Heart right ventricle (tissue), 16 donors: Measurements from ENCODE around the gene BCAS4. TPM values are rescaled to one million over a fixed set of nuclear protein-coding genes. Genes with fewer than 3 reads are reported as not detected.
A peak's percentile ranks its signal among the peaks of the same experiment; 100 is the strongest.

Experiments
- ATAC-seq, 8 donors: fragments of 200-7000 bp; cut with Tn5 transposase; one replicate each; pipeline ENCODE4 v1.9.1; 2020; ENCODE audit warnings: mild to moderate bottlenecking in 8 of 8, moderate library complexity in 8 of 8, moderate number of reproducible peaks in 1 of 8
- DNase-seq, 2 donors: peaks; one replicate each; pipeline ENCODE4 v3.0.0-alpha.2; 2020
- H3K27ac ChIP-seq, 10 donors: fragments of 200-600 bp; sonication (generic) in 2 of 10; one replicate each; pipeline versions ENCODE4 v1.5.0 to v1.8.0; 2020 to 2022; ENCODE audit warnings: mild to moderate bottlenecking in 3 of 10
- H3K27me3 ChIP-seq, 7 donors: fragments of 200-600 bp; one replicate each; pipeline ENCODE4 v1.8.0; 2021 to 2022; ENCODE audit warnings: mild to moderate bottlenecking in 2 of 7
- H3K36me3 ChIP-seq, 9 donors: fragments of 200-600 bp; sonication (generic) in 1 of 9; one replicate each; pipeline versions ENCODE4 v1.5.0 to v1.8.0; 2020 to 2022; ENCODE audit warnings: mild to moderate bottlenecking in 2 of 9
- H3K4me1 ChIP-seq, 9 donors: fragments of 200-600 bp; sonication (generic) in 1 of 9; one replicate each; pipeline versions ENCODE4 v1.5.0 to v1.8.0; 2020 to 2022; ENCODE audit warnings: mild to moderate bottlenecking in 4 of 9
- H3K4me3 ChIP-seq, 10 donors: fragments of 200-600 bp; sonication (generic) in 2 of 10; one replicate each; pipeline versions ENCODE4 v1.5.0 to v1.8.0; 2020 to 2022; ENCODE audit warnings: mild to moderate bottlenecking in 7 of 10, moderate library complexity in 2 of 10
- H3K9me3 ChIP-seq, 11 donors: fragments of 200-600 bp in 10 of 11; sonication (generic) in 2 of 11; one replicate each; pipeline versions ENCODE4 v1.5.0 to v1.8.0; 2013 to 2022; ENCODE audit warnings: mild to moderate bottlenecking in 2 of 11, control low read depth in 1 of 11, moderate library complexity in 1 of 11
- WGBS, 2 donors: extraction: QIAGEN DNeasy Blood & Tissue Kit; methylation state at CpG; one replicate each; pipeline ENCODE4 v1.1.7; 2013; ENCODE audit warnings: inconsistent platforms in 1 of 2; 5-methylcytosine and 5-hydroxymethylcytosine counted together
- intact Hi-C, 10 donors: fragments of 100-400 bp; cut with DNase I; formaldehyde crosslinking; loops; one replicate each; pipeline versions ENCODE4 v1.11.1 to v1.14.2; 2022
- polyA plus RNA-seq, 2 donors: library from polyadenylated mRNA; stranded (reverse); fragments of 200-250 nt; gene quantifications; one replicate each; pipeline ENCODE4 v1.2.3, GENCODE V29; 2013
- total RNA-seq, 10 donors: library from RNA; stranded (reverse); fragmentation: NEBNext Ultra II Directional in 3 of 10; extraction: Animal tissue kit (Norgen Biotek cat#: 25700) in 3 of 10; gene quantifications; one replicate each; pipeline versions ENCODE4 v1.2.1 to v1.2.4, GENCODE V29; 2021 to 2023
- TF ChIP-seq, protein P1 (sequence below), 9 donors: fragments of 200-600 bp; sonication (generic) in 2 of 9; IDR thresholded peaks; one replicate each; pipeline versions ENCODE4 v1.5.0 to v1.8.0; 2021 to 2022; ENCODE audit warnings: antibody characterized with exemption in 9 of 9, mild to moderate bottlenecking in 5 of 9, moderate library complexity in 1 of 9
- donor health status: Arrhythmogenic right ventricular cardiomyopathy.
- donor health status: ischemic (EF 13 %, LVEDD 7.1; RV severe dilation, severe dysfunction).
- donor health status: healthy with polysubstance abuse.
- donor health status: DM: no; HTN: yes; CAD: no.
- donor health status: DM: no; HTN: no; CAD: no.
- donor health status: ischemic (EF 25% LVEDD 6.9; RV normal size, moderate dysfunction).
- donor health status: ischemic (EF 25% LVEDD 5.7; RV mildly dilated, moderate dysfunction).
- donor health status: healthy.
- donor health status: DM: yes; HTN: yes; CAD: no.
- donor health status: Ischemic cardiomyopathy.
- donor health status: ischemic (EF 35%, LVEDD 5.7; RV mildly dilated, moderate dysfunction).
- donor health status: nonischemic (EF 11% LVEDD 7.7; RV severe dilation, severe dysfunction).
- donor health status: DM: yes; HTN: yes; CAD: no.
- donor health status: PGD.
- donor health status: ischemic (EF 29% LVEDD 5.4; RV normal size, mild dysfunction).
- donor health status: nonischemic (EF 23%, LVEDD 6.1; RV moderate dilation, normal function).

The BCAS4 gene
- total and polyA plus RNA-seq, 12 donors: 0.54 to 3.6 (median 2.2) TPM

DNA sequence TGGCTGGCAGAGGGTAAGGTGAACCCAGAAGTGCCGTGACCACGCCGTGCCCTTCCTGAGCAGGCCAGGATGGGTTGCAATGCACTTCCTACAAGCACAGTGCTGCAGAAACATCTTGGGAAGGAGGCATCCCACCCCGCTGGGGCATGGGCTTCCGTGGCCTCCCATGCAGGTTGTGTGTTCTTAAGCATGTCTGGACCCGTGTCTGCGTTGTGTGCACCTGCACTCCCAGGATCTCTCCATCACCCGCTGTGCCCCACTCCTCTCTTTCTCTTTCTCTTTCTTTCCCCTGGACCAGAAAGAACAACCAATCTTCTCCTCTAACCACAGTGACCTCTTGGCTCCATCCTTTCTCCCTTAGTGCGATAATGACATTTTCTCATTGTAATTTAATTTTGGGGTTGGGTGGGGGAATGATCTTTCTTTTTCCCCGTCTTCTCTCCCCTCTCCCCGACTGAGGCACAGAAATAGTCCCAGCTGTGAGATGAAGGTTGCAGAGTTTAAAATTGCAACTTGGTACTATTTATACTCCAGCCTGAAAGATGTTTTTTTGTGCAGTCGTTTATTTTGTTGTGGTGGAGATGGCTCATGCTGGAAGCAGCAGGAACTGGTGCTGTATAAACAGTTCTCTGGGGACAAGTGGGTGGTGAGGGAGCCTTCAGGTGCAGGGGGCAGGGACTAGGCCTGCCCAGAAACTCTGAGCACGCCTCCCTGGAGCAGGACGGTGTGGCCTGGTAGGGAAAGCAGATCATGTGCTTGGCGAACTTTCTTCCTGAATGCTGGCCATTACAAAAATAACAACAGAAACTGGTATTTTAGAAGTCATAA, 20.5 kb downstream of the BCAS4 start:
- Histone ChIP-seq H3K27me3 (no peaks in the 10 kb centered on the region), H3K27ac (no peak overlapping the region), H3K4me1 (peaks cover 0 to 10% (median 2%) of the 10 kb centered on the region in 9 donors), H3K4me3 (no peak overlapping the region), H3K36me3 (no peaks in the 10 kb centered on the region), H3K9me3 (no peaks in the 10 kb centered on the region)
- DNase-seq (no peak), ATAC-seq (peak in 1 of 8 donors; percentile 43)
- 69 to 75% methylated on average over 15 of the region's 15 CpGs for WGBS, 2 donors
- intact Hi-C loops: no loop called here
- TF ChIP-seq, protein P1, sequence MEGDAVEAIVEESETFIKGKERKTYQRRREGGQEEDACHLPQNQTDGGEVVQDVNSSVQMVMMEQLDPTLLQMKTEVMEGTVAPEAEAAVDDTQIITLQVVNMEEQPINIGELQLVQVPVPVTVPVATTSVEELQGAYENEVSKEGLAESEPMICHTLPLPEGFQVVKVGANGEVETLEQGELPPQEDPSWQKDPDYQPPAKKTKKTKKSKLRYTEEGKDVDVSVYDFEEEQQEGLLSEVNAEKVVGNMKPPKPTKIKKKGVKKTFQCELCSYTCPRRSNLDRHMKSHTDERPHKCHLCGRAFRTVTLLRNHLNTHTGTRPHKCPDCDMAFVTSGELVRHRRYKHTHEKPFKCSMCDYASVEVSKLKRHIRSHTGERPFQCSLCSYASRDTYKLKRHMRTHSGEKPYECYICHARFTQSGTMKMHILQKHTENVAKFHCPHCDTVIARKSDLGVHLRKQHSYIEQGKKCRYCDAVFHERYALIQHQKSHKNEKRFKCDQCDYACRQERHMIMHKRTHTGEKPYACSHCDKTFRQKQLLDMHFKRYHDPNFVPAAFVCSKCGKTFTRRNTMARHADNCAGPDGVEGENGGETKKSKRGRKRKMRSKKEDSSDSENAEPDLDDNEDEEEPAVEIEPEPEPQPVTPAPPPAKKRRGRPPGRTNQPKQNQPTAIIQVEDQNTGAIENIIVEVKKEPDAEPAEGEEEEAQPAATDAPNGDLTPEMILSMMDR (IDR thresholded peaks at IDR 0.05): no peak

DNA sequence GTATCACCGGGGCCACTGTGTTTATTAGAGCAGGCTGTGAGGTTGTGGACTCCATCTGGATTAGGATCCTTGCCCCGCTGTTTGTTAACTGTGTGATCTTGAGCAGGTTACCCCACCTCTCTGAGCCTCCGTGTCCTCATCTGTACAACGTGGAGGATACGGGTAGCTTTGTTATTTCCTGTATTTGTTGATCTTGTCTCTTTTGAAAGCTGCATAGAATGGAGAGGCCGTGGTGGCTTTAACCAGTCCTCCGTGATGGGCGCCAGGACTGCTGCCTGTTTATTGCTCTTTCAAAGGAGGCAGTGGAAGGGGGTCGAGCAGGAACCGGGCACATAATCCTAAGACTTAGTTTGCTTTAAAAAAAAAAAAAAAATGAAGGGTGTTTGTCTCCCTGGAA, 22.9 kb downstream of the BCAS4 start:
- ATAC-seq: no peak
- no peaks in the 10 kb centered on the region for H3K9me3 ChIP-seq
- H3K4me1 ChIP-seq: peaks cover 0 to 10% (median 2%) of the 10 kb centered on the region in 9 donors
- 77 to 84% methylated on average over 10 of the region's 10 CpGs for WGBS, 2 donors
- TF ChIP-seq, protein P1 (IDR thresholded peaks at IDR 0.05): no peak
- no peaks in the 10 kb centered on the region for H3K27me3 ChIP-seq
- no peak for DNase-seq
- intact Hi-C loops: no loop called here
- no peaks in the 10 kb centered on the region for H3K36me3 ChIP-seq
- peak overlapping the region in 2 of 10 donors; percentile 4 to 76 for H3K27ac ChIP-seq
- no peak overlapping the region for H3K4me3 ChIP-seq

DNA sequence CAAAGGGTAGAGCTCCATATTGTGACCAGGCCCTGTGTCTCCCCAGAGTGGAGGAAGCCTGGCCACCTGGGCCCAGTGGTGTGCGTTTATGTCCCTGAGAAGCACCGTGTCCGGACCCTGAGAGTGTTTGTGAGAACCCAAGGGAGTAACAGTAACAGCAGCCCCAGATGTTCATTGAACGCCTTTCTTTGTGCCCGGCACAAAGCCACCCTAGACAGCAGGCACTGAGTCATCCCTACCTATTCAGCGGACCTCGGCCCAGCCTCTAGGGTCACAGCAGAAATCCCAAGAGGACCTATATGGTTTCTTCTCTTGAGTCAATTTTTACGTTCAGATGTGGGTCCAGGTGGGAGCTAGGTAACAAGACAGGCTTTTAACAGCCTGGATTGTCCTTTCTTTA, 24.5 kb downstream of the BCAS4 start:
- Histone ChIP-seq H3K4me1 (peaks cover 0 to 10% (median 2%) of the 10 kb centered on the region in 9 donors), H3K27ac (no peak overlapping the region), H3K27me3 (no peaks in the 10 kb centered on the region), H3K36me3 (no peaks in the 10 kb centered on the region), H3K4me3 (no peak overlapping the region), H3K9me3 (no peaks in the 10 kb centered on the region)
- WGBS, 2 donors: 81 to 98% methylated on average over 8 of the region's 8 CpGs
- no peak for DNase-seq
- TF ChIP-seq, protein P1 (IDR thresholded peaks at IDR 0.05): no peak
- ATAC-seq: no peak
- intact Hi-C loops: no loop called here

DNA sequence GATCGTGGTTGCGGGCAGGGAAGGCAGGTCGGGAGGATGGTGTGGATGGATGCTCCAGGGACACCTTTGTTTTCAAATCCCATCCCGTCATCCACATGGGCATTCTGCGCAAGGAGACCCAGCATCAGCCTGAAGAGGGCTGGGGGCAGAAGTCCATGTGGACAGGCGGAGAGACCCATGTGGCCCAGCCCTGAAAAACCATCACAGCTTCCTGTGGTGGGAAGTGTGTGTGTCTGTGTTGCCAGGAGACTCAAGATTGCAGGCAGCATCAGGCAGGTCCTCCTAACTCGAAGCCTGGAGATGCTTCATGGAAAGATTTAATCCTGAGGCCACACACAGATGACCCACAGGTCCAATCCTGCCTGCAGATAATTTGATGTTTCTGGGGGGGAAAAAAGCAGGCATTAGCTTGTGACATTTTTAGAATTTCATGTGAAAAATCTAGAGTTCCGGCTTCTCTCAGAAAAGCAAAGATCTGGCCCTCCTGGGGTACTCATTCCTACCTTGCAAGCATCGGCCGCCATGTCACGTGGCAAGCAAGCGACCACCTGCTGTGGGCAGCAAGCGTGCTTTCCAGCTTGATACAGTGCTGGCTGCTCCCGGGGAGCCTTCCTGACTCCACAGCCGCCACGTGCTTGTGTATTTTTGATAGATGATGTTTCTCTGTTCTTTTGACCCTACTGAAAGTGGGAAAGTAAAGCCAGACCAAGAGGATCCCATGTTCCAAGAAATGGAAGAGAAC, 25.8 kb downstream of the BCAS4 start:
- no peak for DNase-seq
- H3K4me3 ChIP-seq: no peak overlapping the region
- ATAC-seq: no peak
- no peaks in the 10 kb centered on the region for H3K36me3 ChIP-seq
- no peak overlapping the region for H3K27ac ChIP-seq
- intact Hi-C loops: loop anchor here in 1 of 10 donors (10.0 kb wide), 1 partner anchor 104 kb away; no protein-coding TSS in a partner anchor
- no peaks in the 10 kb centered on the region for H3K27me3 ChIP-seq
- H3K4me1 ChIP-seq: peaks cover 0 to 11% (median 2%) of the 10 kb centered on the region in 9 donors
- TF ChIP-seq, protein P1 (IDR thresholded peaks at IDR 0.05): no peak
- no peaks in the 10 kb centered on the region for H3K9me3 ChIP-seq
- 87 to 91% methylated on average over 16 of the region's 16 CpGs for WGBS, 2 donors
